LNCAP (cell line): ENCODE measurements around the gene NRAS.
A peak's percentile ranks its signal among the peaks of the same experiment; 100 is the strongest.

Experiments
- TF ChIP-seq, protein P1 (sequence below): fragments of 450-650 bp; IDR thresholded peaks from 2 replicates; pipeline ENCODE4 v1.5.1; 2017; ENCODE audit warnings: mild to moderate bottlenecking

Gene NRAS

DNA sequence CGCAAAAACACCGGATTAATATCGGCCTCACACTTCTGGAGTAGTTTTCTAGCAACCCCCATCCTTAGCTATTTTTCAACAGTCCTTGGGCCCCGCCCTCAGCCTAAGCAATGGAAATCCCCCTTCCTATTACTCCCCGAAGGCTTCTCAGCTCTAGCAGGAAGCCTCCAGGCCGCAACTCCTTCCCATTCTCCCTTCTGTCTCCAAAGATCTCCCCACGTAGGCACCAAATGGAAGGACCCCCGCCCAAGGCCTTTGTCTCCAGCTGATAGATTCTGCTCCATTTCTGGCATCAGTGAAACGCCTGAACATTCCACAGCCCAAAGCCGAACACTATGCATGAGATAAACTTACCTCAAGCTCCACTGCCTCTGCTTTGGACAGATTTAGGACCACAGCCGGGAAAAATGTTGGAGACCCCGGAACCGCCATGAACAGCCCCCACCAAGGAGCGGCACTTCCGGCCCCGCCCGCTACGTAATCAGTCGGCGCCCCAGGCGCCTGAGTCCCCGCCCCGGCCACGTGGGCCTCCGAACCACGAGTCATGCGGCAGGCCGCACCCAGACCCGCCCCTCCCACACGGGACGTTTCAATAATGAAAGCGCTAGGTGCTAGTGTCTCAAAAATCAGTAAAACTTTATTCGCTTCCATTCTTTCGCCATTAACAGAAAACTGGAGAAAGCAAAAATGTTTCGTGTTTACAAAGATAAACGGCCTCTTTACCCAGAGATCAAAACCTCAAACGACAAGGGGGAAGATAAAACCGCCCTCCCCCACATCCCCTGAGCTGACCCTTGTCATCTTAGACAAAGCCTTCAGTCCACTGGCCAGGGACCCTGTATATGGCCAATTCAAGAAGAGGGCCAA lies at the start of gene NRAS:
Gene NRAS (minus strand): TSS at position 468 of the 867 bp plus-strand sequence. CDS start 611 bp downstream, outside the sequence.
- TF ChIP-seq, protein P1, sequence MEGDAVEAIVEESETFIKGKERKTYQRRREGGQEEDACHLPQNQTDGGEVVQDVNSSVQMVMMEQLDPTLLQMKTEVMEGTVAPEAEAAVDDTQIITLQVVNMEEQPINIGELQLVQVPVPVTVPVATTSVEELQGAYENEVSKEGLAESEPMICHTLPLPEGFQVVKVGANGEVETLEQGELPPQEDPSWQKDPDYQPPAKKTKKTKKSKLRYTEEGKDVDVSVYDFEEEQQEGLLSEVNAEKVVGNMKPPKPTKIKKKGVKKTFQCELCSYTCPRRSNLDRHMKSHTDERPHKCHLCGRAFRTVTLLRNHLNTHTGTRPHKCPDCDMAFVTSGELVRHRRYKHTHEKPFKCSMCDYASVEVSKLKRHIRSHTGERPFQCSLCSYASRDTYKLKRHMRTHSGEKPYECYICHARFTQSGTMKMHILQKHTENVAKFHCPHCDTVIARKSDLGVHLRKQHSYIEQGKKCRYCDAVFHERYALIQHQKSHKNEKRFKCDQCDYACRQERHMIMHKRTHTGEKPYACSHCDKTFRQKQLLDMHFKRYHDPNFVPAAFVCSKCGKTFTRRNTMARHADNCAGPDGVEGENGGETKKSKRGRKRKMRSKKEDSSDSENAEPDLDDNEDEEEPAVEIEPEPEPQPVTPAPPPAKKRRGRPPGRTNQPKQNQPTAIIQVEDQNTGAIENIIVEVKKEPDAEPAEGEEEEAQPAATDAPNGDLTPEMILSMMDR, result no peak

GRCh38 chr1:114764689-114765088 lies 48.1 kb upstream of the NRAS start:
- TF ChIP-seq, protein P1, result no peak

DNA sequence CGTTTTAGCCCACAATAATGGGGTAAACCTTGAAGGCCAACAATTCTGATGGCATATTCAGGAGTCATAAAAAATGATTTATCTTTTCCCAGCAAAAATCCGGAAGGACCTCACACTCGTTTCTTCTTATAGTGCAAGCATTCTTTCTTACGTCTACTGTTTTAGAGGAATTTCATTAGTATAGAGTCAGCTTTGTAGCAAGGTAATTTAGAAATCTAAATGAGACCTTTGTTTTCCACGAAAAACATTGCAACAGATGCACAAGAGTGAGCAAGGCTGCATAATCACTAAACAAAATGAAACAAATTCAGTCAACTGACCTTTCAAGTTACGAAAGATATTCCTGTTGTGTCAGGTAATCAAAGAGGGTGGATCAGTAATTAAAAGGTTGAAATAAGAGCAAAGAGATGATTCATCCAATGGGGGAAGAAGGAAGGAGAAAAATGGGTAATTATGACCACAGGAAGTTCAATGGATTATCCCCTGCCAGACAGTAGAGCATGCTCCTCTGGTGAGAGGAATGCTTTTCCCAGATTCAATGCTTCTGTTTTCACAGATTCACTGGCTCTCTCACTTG lies 41.8 kb upstream of the NRAS start:
- TF ChIP-seq, protein P1, result 0 out of 2 replicates have a peak, but pooled peaks have one; percentile 7

DNA sequence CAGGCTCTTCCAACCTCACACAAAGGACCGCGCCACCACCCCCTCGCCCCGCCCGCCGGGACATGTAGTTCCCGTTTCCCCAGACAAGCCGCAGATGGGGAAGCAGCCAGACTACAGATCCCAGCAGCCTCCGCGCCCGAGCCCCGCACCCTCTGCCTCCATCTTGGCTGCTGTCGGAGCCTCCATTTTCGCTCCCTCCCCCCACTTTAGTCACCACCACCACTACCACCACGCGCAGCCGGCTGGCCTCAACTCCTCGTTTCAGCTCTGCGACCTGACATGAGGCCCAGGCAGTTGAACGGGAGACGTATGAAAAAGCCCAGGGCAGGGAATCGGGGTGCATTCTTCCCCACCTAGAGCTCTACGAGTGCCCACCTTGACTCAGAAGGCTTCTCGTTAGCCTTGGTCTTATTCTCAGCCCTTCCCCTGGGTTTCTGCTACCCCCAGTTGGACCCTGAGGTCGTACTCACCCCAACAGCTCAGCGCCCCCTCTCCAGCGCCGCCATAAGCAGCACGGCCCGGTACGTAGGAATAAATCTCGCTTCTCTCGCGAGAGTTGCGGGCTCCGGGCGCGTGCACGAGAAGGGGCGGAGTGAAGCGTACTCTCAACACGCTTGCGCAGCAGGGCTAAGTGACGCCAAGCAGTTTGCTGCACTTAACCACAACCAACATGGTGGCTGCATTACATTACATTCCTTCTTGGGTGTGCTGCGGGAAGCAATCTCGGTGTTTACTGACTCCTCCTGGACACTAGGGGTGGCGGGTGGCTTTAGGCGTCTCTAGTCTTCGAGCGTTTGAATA lies 41.1 kb upstream of the NRAS start, which contains the start of gene CSDE1:
Gene CSDE1 (minus strand): TSS at position 530 of the 801 bp plus-strand sequence. CDS start 18,094 bp downstream, outside the sequence.
- TF ChIP-seq, protein P1, result peak; percentile 35; the same call in 1 of the 2 replicates

DNA sequence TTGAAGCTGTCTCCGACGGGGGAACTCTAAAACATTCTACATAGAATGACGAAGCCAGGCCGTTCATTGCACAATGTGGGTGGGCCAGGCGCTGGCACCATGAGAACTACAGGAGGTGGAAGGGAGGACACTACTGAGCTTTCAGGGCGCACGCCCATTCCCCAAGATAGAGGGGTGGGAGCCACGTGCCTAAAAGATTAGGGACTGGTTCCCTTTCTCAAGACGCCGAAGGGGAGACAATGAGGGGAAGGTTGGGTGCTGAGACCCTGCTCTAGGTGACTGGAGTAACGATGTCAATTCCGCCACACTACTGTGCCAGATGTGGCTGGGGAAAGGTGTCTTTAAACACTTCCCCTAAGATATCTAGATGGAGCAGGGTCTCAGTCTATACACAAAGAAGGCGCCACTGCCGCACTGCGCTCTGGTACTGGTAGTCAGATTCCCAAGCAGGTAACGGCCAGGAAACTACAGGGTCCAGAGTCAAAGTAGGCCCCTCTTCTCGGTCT lies 40.4 kb upstream of the NRAS start:
- TF ChIP-seq, protein P1, result no peak

DNA sequence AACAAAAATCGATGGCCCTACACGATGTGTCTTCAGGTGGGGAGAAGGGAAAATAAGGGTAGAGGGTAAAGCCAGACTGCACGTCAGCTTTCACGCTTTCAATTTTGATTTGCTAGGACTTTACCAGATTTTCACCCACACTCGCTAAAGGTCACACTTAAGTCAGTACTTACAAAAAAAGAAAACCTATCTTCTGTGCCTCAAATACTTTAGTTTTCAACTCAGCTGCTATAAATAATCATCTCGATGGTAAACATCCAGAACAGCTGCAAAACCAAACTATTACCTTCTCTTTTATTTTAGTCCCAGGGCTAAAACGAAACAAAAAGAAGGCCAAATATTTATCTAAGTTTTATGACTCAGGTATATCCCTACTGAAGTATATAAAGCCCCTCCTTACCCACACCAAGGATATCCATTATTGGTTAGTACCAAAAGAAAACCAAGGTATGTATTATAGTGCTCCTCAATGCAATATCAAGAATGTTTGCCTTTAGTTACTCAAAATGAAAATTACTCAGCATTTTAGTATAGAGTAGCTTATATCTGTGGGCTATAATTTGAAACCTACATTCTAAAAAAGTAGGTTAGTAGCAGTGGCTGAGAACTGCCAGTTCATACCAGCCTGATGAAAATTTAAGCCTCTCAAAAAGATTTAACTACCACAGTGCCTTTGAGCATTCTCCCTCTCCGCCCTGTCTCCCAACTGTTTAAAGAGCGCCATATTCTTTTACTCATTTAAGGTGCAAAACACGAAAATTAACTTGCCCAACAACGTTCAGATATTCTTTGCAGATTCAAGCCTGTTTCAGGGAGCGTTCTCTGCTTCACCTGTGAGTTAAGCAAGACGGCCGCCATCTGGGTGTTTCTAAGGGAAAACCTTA lies 39.7 kb upstream of the NRAS start:
- TF ChIP-seq, protein P1, result no peak
